GM23338 (cell line): ENCODE data around the gene CACNB4. TPM values are rescaled to one million over a fixed set of nuclear protein-coding genes. Genes with fewer than 3 reads are reported as not detected.

ENCODE experiments used
- ATAC-seq: fragments of 200-7000 bp; cut with Tn5 transposase; 3 replicates; pipeline ENCODE4 v1.9.1; 2020
- DNase-seq: peaks from one replicate; pipeline ENCODE4 v3.0.0-alpha.2; 2015; ENCODE audit warnings: low spot score
- H2AFZ ChIP-seq: fragments of 200-600 bp; sonication (generic); 2 replicates; pipeline ENCODE4 v1.8.0; 2016; ENCODE audit warnings: antibody characterized with exemption, mild to moderate bottlenecking, moderate library complexity
- H3F3A ChIP-seq: fragments of 200-600 bp; sonication (generic); replicated peaks from 2 replicates; pipeline ENCODE4 v1.8.0; 2017; ENCODE audit warnings: antibody characterized with exemption, mixed run types, low read depth
- H3K27ac ChIP-seq: fragments of 200-600 bp; sonication (generic); 2 replicates; pipeline ENCODE4 v1.6.1; 2016; ENCODE audit warnings: low read depth
- H3K27me3 ChIP-seq: fragments of 200-600 bp; sonication (generic); 2 replicates; pipeline ENCODE4 v1.8.0; 2016; ENCODE audit warnings: mild to moderate bottlenecking, mixed run types, moderate library complexity; ENCODE audit not compliant: insufficient read depth
- H3K36me3 ChIP-seq: fragments of 200-600 bp; sonication (generic); 2 replicates; pipeline ENCODE4 v1.8.0; 2016; ENCODE audit warnings: mild to moderate bottlenecking; ENCODE audit not compliant: insufficient read depth
- H3K4me1 ChIP-seq: fragments of 200-600 bp; sonication (generic); 2 replicates; pipeline ENCODE4 v1.8.0; 2016; ENCODE audit warnings: mild to moderate bottlenecking, moderate library complexity; ENCODE audit not compliant: insufficient read depth
- H3K4me2 ChIP-seq: fragments of 200-600 bp; sonication (generic); 2 replicates; pipeline ENCODE4 v1.7.1; 2017; ENCODE audit warnings: mixed run types
- H3K4me3 ChIP-seq: fragments of 200-600 bp; sonication (generic); 2 replicates; pipeline ENCODE4 v1.6.1; 2016; ENCODE audit warnings: mixed run types
- H3K79me2 ChIP-seq: fragments of 200-600 bp; sonication (generic); replicated peaks from 2 replicates; pipeline ENCODE4 v1.8.0; 2017; ENCODE audit warnings: mild to moderate bottlenecking; ENCODE audit not compliant: insufficient read depth
- H3K9me2 ChIP-seq: fragments of 200-600 bp; sonication (generic); 2 replicates; pipeline ENCODE4 v1.8.0; 2017; ENCODE audit not compliant: insufficient read depth
- H4K20me1 ChIP-seq: fragments of 200-600 bp; sonication (generic); replicated peaks from 2 replicates; pipeline ENCODE4 v1.8.0; 2017; ENCODE audit warnings: mild to moderate bottlenecking; ENCODE audit not compliant: insufficient read depth
- H3K27ac Mint-ChIP-seq: 2 replicates; pipeline ENCODE4 v1.8.0; 2020; ENCODE audit warnings: inconsistent platforms, mild to moderate bottlenecking, moderate library complexity, mixed read lengths
- H3K27me3 Mint-ChIP-seq: 3 replicates; pipeline ENCODE4 v1.8.0; 2022; ENCODE audit warnings: low read depth, mild to moderate bottlenecking, moderate library complexity, mixed read lengths, inconsistent platforms; ENCODE audit not compliant: insufficient read depth, poor library complexity
- H3K36me3 Mint-ChIP-seq: 3 replicates; pipeline ENCODE4 v1.8.0; 2021; ENCODE audit warnings: low read depth, mild to moderate bottlenecking, inconsistent platforms, moderate library complexity, mixed read lengths
- H3K4me1 Mint-ChIP-seq: 3 replicates; pipeline ENCODE4 v1.8.0; 2020; ENCODE audit warnings: mild to moderate bottlenecking, inconsistent platforms, mixed read lengths
- H3K4me3 Mint-ChIP-seq: 3 replicates; pipeline ENCODE4 v1.8.0; 2021; ENCODE audit warnings: moderate library complexity, mild to moderate bottlenecking, inconsistent platforms, mixed read lengths
- H3K9me3 Mint-ChIP-seq: 3 replicates; pipeline ENCODE4 v1.8.0; 2020; ENCODE audit warnings: moderate library complexity, mild to moderate bottlenecking, inconsistent platforms, mixed read lengths
- CREB1 ChIP-seq: fragments of 250-450 bp; sonication (Bioruptor Pico); IDR thresholded peaks from 2 replicates; pipeline ENCODE4 v1.5.0; 2020; ENCODE audit warnings: low read depth, mild to moderate bottlenecking, moderate library complexity
- CTCF ChIP-seq, 2 experiments: fragments of 200-600 bp in 1 of 2; sonication (generic) in 1 of 2; conservative IDR thresholded peaks; 2 replicates each; pipeline versions ENCODE4 v1.5.1 to v1.6.1; 2016 to 2017; ENCODE audit warnings: antibody characterized with exemption in 2 of 2, low read depth in 2 of 2, mild to moderate bottlenecking in 2 of 2, moderate library complexity in 1 of 2
- EZH2 ChIP-seq: fragments of 200-600 bp; sonication (generic); IDR thresholded peaks from one replicate; pipeline ENCODE4 v1.8.0; 2017; ENCODE audit warnings: antibody characterized with exemption, mild to moderate bottlenecking, low read depth; ENCODE audit not compliant: unreplicated experiment
- EZH2phosphoT487 ChIP-seq: fragments of 200-600 bp; sonication (generic); IDR thresholded peaks from one replicate; pipeline ENCODE4 v1.8.1; 2018; ENCODE audit warnings: antibody characterized with exemption; ENCODE audit not compliant: unreplicated experiment
- JUNB ChIP-seq: IDR thresholded peaks from one replicate; pipeline ENCODE4 v1.6.1; 2016; ENCODE audit warnings: antibody characterized with exemption; ENCODE audit not compliant: unreplicated experiment
- NANOG ChIP-seq: IDR thresholded peaks from 2 replicates; pipeline ENCODE4 v1.6.1; 2016; ENCODE audit warnings: antibody characterized with exemption, borderline replicate concordance
- REST ChIP-seq: IDR thresholded peaks from one replicate; pipeline ENCODE4 v1.6.1; 2018; ENCODE audit warnings: antibody characterized with exemption; ENCODE audit not compliant: unreplicated experiment
- STAT1 ChIP-seq: IDR thresholded peaks from one replicate; pipeline ENCODE4 v1.6.1; 2016; ENCODE audit warnings: antibody characterized with exemption; ENCODE audit not compliant: unreplicated experiment
- ZNF114 ChIP-seq: fragments of 250-450 bp; sonication (Bioruptor Pico); IDR thresholded peaks from 2 replicates; pipeline ENCODE4 v1.5.0; 2020; ENCODE audit warnings: mild to moderate bottlenecking, moderate library complexity
- ZNF462 ChIP-seq: fragments of 250-450 bp; sonication (Bioruptor Pico); IDR thresholded peaks from 2 replicates; pipeline ENCODE4 v1.5.0; 2020; ENCODE audit warnings: mild to moderate bottlenecking, moderate library complexity
- polyA plus RNA-seq: library from polyadenylated mRNA; unstranded; fragments of >200 nt; fragmentation: Nextera tagmentation; extraction: Ambion mirVana; gene quantifications from 2 replicates; pipeline ENCODE4 v1.2.1, GENCODE V29; 2016
- total RNA-seq: library from RNA; depleted of rRNA; stranded (reverse); fragments of >200 nt; shearing (Covaris generic); gene quantifications from 2 replicates; pipeline ENCODE4 v1.2.3, GENCODE V29; 2014

Gene CACNB4
- total and polyA plus RNA-seq, 2 experiments from 2014 or later, result 4.0 to 9.8 TPM

- TF ChIP-seq ZNF114 (CRISPR knock-in tag), result no peak
Observed at GRCh38 chr2:151796774-151797173, 302.1 kb downstream of the CACNB4 start (continued).

GRCh38 chr2:151795646-151796240 lies 303.1 kb downstream of the CACNB4 start:
- Histone ChIP-seq H3K4me2 (no peak overlapping the region), H2AFZ (no peak overlapping the region), H3F3A (no peaks in the 10 kb centered on the region), H3K9me2 (no peaks in the 10 kb centered on the region), H3K79me2 (no peaks in the 10 kb centered on the region), H3K27ac (0 out of 2 replicates have a peak overlapping the region, but pooled peaks have one; percentile 4), H3K27me3 (no peaks in the 10 kb centered on the region), H3K4me1 (peaks cover 17% of the 10 kb centered on the region), H3K4me3 (no peak overlapping the region), H3K36me3 (no peaks in the 10 kb centered on the region; the same call in 1 of the 2 replicates), H4K20me1 (peaks cover 3% of the 10 kb centered on the region; the same call in 1 of the 2 replicates)
- no peak overlapping the region for H3K27ac Mint-ChIP-seq
- H3K27me3 Mint-ChIP-seq, result no peaks in the 10 kb centered on the region
- ATAC-seq (no peak), DNase-seq (no peak)
- no peak overlapping the region for H3K4me3 Mint-ChIP-seq
- TF ChIP-seq JUNB (no peak), STAT1 (no peak), EZH2 (no peak), NANOG (no peak), CTCF (conservative IDR thresholded peaks at IDR 0.05; ENCODE audit: low read depth in 2 of 2) (no peak), CREB1 (CRISPR knock-in tag) (no peak), ZNF462 (no peak), EZH2phosphoT487 (no peak), REST (no peak), ZNF114 (CRISPR knock-in tag) (no peak)
- peaks cover 18% of the 10 kb centered on the region for H3K4me1 Mint-ChIP-seq
- peaks cover 6% of the 10 kb centered on the region; the same call in 2 of the 3 replicates for H3K36me3 Mint-ChIP-seq
- H3K9me3 Mint-ChIP-seq, result no peaks in the 10 kb centered on the region; the same call in 2 of the 3 replicates
